H1 (cell line): ENCODE data around the gene CHST3.

Experiments used
- BRCA1 ChIP-seq: IDR thresholded peaks from 2 replicates; pipeline ENCODE4 v1.6.1; 2012; ENCODE audit warnings: low read depth, low read length, improper control_type of control experiment
- CREB1 ChIP-seq: IDR thresholded peaks from 2 replicates; pipeline ENCODE4 v1.6.1; 2012; ENCODE audit warnings: inconsistent platforms
- CTBP2 ChIP-seq: IDR thresholded peaks from 2 replicates; pipeline ENCODE4 v1.7.0; 2011; ENCODE audit warnings: borderline replicate concordance, mild to moderate bottlenecking, moderate library complexity, mixed read lengths, low read length; ENCODE audit not compliant: insufficient read depth, insufficient read length
- CTCF ChIP-seq, 3 experiments: IDR thresholded peaks; 1 replicate in 2 of 3; 2 replicates in 1 of 3; pipeline versions ENCODE4 v1.5.1 to v1.6.1; 2011; ENCODE audit warnings: low read length in 3 of 3, mild to moderate bottlenecking in 3 of 3, inconsistent platforms in 2 of 3, low read depth in 1 of 3, moderate library complexity in 1 of 3; ENCODE audit not compliant: insufficient read depth in 1 of 3; ENCODE audit errors: control extremely low read depth in 1 of 3
- EZH2 ChIP-seq: fragments of 200-600 bp; sonication (generic); IDR thresholded peaks from 2 replicates; pipeline ENCODE4 v1.7.1; 2012; ENCODE audit warnings: low read depth, mild to moderate bottlenecking, moderate library complexity, low read length, inconsistent platforms; ENCODE audit not compliant: severe bottlenecking
- POLR2AphosphoS5 ChIP-seq: IDR thresholded peaks from 2 replicates; pipeline ENCODE4 v1.6.1; 2011; ENCODE audit warnings: low read depth, low read length

- TF ChIP-seq CTCF (IDR thresholded peaks at IDR 0.05; ENCODE audit: control extremely low read depth in 1 of 3, insufficient read depth in 1 of 3, low read depth in 1 of 3, low read length in 3 of 3), result no peak
- no peak for TF ChIP-seq CTBP2
- TF ChIP-seq POLR2AphosphoS5, result no peak
- no peak for TF ChIP-seq EZH2
- no peak for TF ChIP-seq CREB1
- TF ChIP-seq BRCA1, result no peak
Observed at GRCh38 chr10:72009051-72009424, 44.8 kb downstream of the CHST3 start.
